Skeletal muscle satellite cell (primary cell): ENCODE data around the gene COMMD3. TPM values are rescaled to one million over a fixed set of nuclear protein-coding genes. Genes with fewer than 3 reads are reported as not detected.

Experiments used
- small RNA-seq: library from RNA; depleted of rRNA; stranded (forward); fragments of <200 nt; gene quantifications from one replicate; pipeline ENCODE3, GENCODE V24; 2012

COMMD3 gene

Small RNA genes within 50 kb of the gene (small RNA-seq; reads per million reads assigned to genes)
- gene AL158211.3: not detected
